Stomach (tissue), 9 donors: ENCODE measurements around the gene STKLD1. TPM values are rescaled to one million over a fixed set of nuclear protein-coding genes. Genes with fewer than 3 reads are reported as not detected.

Experiments
- DNase-seq, 2 donors: peaks; one replicate each; pipeline versions ENCODE4 v3.0.0 to v3.0.0-alpha.2; 2013 to 2019
- H3K27ac ChIP-seq, 5 donors: fragments of 200-600 bp in 4 of 5; sonication (generic) in 4 of 5; one replicate each; pipeline ENCODE4 v1.5.1; 2013 to 2019; ENCODE audit warnings: mild to moderate bottlenecking in 1 of 5, moderate library complexity in 1 of 5
- H3K27me3 ChIP-seq, 3 donors: fragments of 200-600 bp; sonication (generic); one replicate each; pipeline ENCODE4 v1.5.1; 2017 to 2019; ENCODE audit warnings: mixed run types in 1 of 3
- H3K36me3 ChIP-seq, 4 donors: fragments of 200-600 bp; sonication (generic); 1 replicate in 3 of 4; 2 replicates in 1 of 4; pipeline ENCODE4 v1.5.1; 2016 to 2019
- H3K4me1 ChIP-seq, 4 donors: fragments of 200-600 bp; sonication (generic); one replicate each; pipeline ENCODE4 v1.5.1; 2016 to 2019
- H3K4me3 ChIP-seq, 4 donors: fragments of 200-600 bp; sonication (generic) in 3 of 4; one replicate each; pipeline ENCODE4 v1.5.1; 2016 to 2019; ENCODE audit warnings: mild to moderate bottlenecking in 1 of 4
- H3K9me3 ChIP-seq, 4 donors: fragments of 200-600 bp; sonication (generic); one replicate each; pipeline ENCODE4 v1.5.1; 2016 to 2019
- CTCF ChIP-seq, 7 experiments: fragments of 450-650 bp in 4 of 7; fragments of 200-600 bp in 3 of 7; sonication (generic) in 3 of 7; IDR thresholded peaks; one replicate each; pipeline ENCODE4 v1.5.1; 2016 to 2019; ENCODE audit warnings: antibody characterized with exemption in 7 of 7, control low read depth in 2 of 7, mild to moderate bottlenecking in 1 of 7
- EP300 ChIP-seq: sonication (generic); formaldehyde crosslinking; IDR thresholded peaks from one replicate; pipeline ENCODE4 v1.6.1; 2017; ENCODE audit warnings: antibody characterized with exemption
- POLR2A ChIP-seq, 4 donors: fragments of 450-650 bp; IDR thresholded peaks; one replicate each; pipeline ENCODE4 v1.6.1; 2016; ENCODE audit warnings: antibody characterized with exemption in 4 of 4, control low read depth in 2 of 4, mild to moderate bottlenecking in 1 of 4, moderate library complexity in 1 of 4
- POLR2AphosphoS5 ChIP-seq, 3 donors: sonication (generic); formaldehyde crosslinking; IDR thresholded peaks; one replicate each; pipeline ENCODE4 v1.6.1; 2016; ENCODE audit warnings: antibody characterized with exemption in 3 of 3
- WGBS, 5 donors: extraction: QIAGEN DNeasy Blood & Tissue Kit in 3 of 5; methylation state at CpG; one replicate each; pipeline versions ENCODE4 v1.1.5 to v1.1.7; 2013 to 2018; 5-methylcytosine and 5-hydroxymethylcytosine counted together
- intact Hi-C: fragments of 100-400 bp; cut with DNase I; formaldehyde crosslinking; loops from one replicate; pipeline ENCODE4 v1.15.1; 2023; ENCODE audit warnings: low total_unique reads
- polyA plus RNA-seq, 3 donors: library from polyadenylated mRNA; stranded (reverse); fragments of 200-250 nt; gene quantifications; one replicate each; pipeline ENCODE4 v1.2.3, GENCODE V29; 2013
- total RNA-seq, 5 donors: library from RNA; depleted of rRNA; stranded (reverse); fragments of >200 nt; gene quantifications; one replicate each; pipeline versions ENCODE4 v1.1.0 to v1.2.3, GENCODE V29; 2014 to 2016
- donor health status: healthy with polysubstance abuse.
- donor health status: Bipolar disorder and iron deficiency.
- donor health status: healthy.

STKLD1 gene
- total and polyA plus RNA-seq, 8 donors, result 1.3 to 2.6 (median 1.9) TPM; not detected in 5

- TF ChIP-seq POLR2A (IDR thresholded peaks at IDR 0.05) (no peak), POLR2AphosphoS5 (IDR thresholded peaks at IDR 0.05) (no peak), CTCF (IDR thresholded peaks at IDR 0.05) (no peak), EP300 (no peak)
- H3K36me3 ChIP-seq, result peaks cover 0 to 37% (median 26%) of the 10 kb centered on the region in 4 donors
- DNase-seq, result no peak
Measured at GRCh38 chr9:133400292-133400691, 24.1 kb downstream of the STKLD1 start.

GRCh38 chr9:133401588-133401987, 25.4 kb downstream of the STKLD1 start:
- Histone ChIP-seq H3K36me3 (peaks cover 5 to 50% (median 39%) of the 10 kb centered on the region in 4 donors), H3K9me3 (no peaks in the 10 kb centered on the region), H3K27me3 (peaks cover 0 to 13% (median 6%) of the 10 kb centered on the region in 3 donors), H3K27ac (no peak overlapping the region), H3K4me3 (no peak overlapping the region), H3K4me1 (no peaks in the 10 kb centered on the region)
- DNase-seq, result no peak
- no peak for TF ChIP-seq CTCF (IDR thresholded peaks at IDR 0.05)
- TF ChIP-seq EP300, result no peak
- TF ChIP-seq POLR2AphosphoS5 (IDR thresholded peaks at IDR 0.05), result no peak
- intact Hi-C loops, result no loop called here
- WGBS, 5 donors, result 78 to 86% (median 82%) methylated on average over 5 to 6 of the region's 6 CpGs

More at GRCh38 chr9:133400292-133400691, 24.1 kb downstream of the STKLD1 start:
- intact Hi-C loops, result no loop called here
- H3K27me3 ChIP-seq, result peaks cover 0 to 24% (median 12%) of the 10 kb centered on the region in 3 donors
- H3K4me1 ChIP-seq, result no peaks in the 10 kb centered on the region
- H3K9me3 ChIP-seq, result no peaks in the 10 kb centered on the region
- H3K4me3 ChIP-seq, result no peak overlapping the region
- 86 to 89% (median 88%) methylated on average over 8 to 12 of the region's 12 CpGs for WGBS, 5 donors
- H3K27ac ChIP-seq, result no peak overlapping the region

- TF ChIP-seq EP300 (no peak), POLR2AphosphoS5 (IDR thresholded peaks at IDR 0.05) (no peak), POLR2A (IDR thresholded peaks at IDR 0.05) (no peak), CTCF (IDR thresholded peaks at IDR 0.05) (no peak)
- Histone ChIP-seq H3K27ac (no peak overlapping the region), H3K4me1 (no peaks in the 10 kb centered on the region), H3K27me3 (peaks cover 0 to 3% (median 0%) of the 10 kb centered on the region in 3 donors), H3K4me3 (no peak overlapping the region), H3K9me3 (no peaks in the 10 kb centered on the region), H3K36me3 (peaks cover 6 to 60% (median 50%) of the 10 kb centered on the region in 4 donors)
- whole genome bisulfite sequencing, 5 donors, result 63 to 79% (median 75%) methylated on average over 4 to 7 of the region's 7 CpGs
- no peak for DNase-seq
- intact Hi-C loops, result no loop called here
Measured at GRCh38 chr9:133402689-133403088, 26.5 kb downstream of the STKLD1 start.

GRCh38 chr9:133403766-133404453, 27.7 kb downstream of the STKLD1 start:
- intact Hi-C loops, result no loop called here
- peaks cover 13 to 72% (median 61%) of the 10 kb centered on the region in 4 donors for H3K36me3 ChIP-seq
- H3K4me1 ChIP-seq, result no peaks in the 10 kb centered on the region
- no peak overlapping the region for H3K27ac ChIP-seq
- peak; percentile 57 to 74 for DNase-seq
- no peaks in the 10 kb centered on the region for H3K9me3 ChIP-seq
- no peak overlapping the region for H3K4me3 ChIP-seq
- WGBS, 5 donors, result 60 to 73% (median 66%) methylated on average over 11 to 16 of the region's 16 CpGs
- TF ChIP-seq EP300, result no peak
- TF ChIP-seq POLR2A (IDR thresholded peaks at IDR 0.05), result no peak
- TF ChIP-seq POLR2AphosphoS5 (IDR thresholded peaks at IDR 0.05), result peak in 1 of 3 donors; percentile 53
- TF ChIP-seq CTCF (IDR thresholded peaks at IDR 0.05), result peak in 5 of 7 experiments; percentile 42 to 76 (median 65)
- no peaks in the 10 kb centered on the region for H3K27me3 ChIP-seq
